GM23248 (cell line): Measurements from ENCODE around the gene DGKB. TPM values are rescaled to one million over a fixed set of nuclear protein-coding genes. Genes with fewer than 3 reads are reported as not detected.

Experiments used
- DNase-seq: peaks from one replicate; pipeline ENCODE4 v3.0.0-alpha.2; 2015
- H2AFZ ChIP-seq: fragments of 200-600 bp; sonication (generic); 2 replicates; pipeline ENCODE4 v1.6.1; 2016; ENCODE audit warnings: antibody characterized with exemption
- H3F3A ChIP-seq: fragments of 200-600 bp; sonication (generic); 2 replicates; pipeline ENCODE4 v1.6.1; 2016; ENCODE audit warnings: mild to moderate bottlenecking, antibody characterized with exemption, mixed run types; ENCODE audit not compliant: insufficient read depth
- H3K27ac ChIP-seq: fragments of 200-600 bp; sonication (generic); 2 replicates; pipeline ENCODE4 v1.5.1; 2016; ENCODE audit warnings: mild to moderate bottlenecking
- H3K27me3 ChIP-seq: fragments of 200-600 bp; sonication (generic); replicated peaks from 2 replicates; pipeline ENCODE4 v1.6.1; 2016; ENCODE audit warnings: mild to moderate bottlenecking; ENCODE audit not compliant: insufficient read depth
- H3K36me3 ChIP-seq: fragments of 200-600 bp; sonication (generic); 2 replicates; pipeline ENCODE4 v1.6.1; 2016; ENCODE audit warnings: low read depth, mild to moderate bottlenecking
- H3K4me1 ChIP-seq: fragments of 200-600 bp; sonication (generic); 2 replicates; pipeline ENCODE4 v1.6.1; 2016; ENCODE audit warnings: mild to moderate bottlenecking; ENCODE audit not compliant: insufficient read depth
- H3K4me2 ChIP-seq: fragments of 200-600 bp; sonication (generic); one replicate; pipeline ENCODE4 v1.6.1; 2016; ENCODE audit warnings: mild to moderate bottlenecking; ENCODE audit not compliant: unreplicated experiment
- H3K4me3 ChIP-seq: fragments of 200-600 bp; sonication (generic); 2 replicates; pipeline ENCODE4 v1.5.1; 2016; ENCODE audit warnings: mild to moderate bottlenecking
- H3K79me2 ChIP-seq: fragments of 200-600 bp; sonication (generic); 2 replicates; pipeline ENCODE4 v1.6.1; 2016; ENCODE audit warnings: mild to moderate bottlenecking; ENCODE audit not compliant: insufficient read depth
- H3K9ac ChIP-seq: fragments of 200-600 bp; sonication (generic); 2 replicates; pipeline ENCODE4 v1.6.1; 2016; ENCODE audit warnings: mild to moderate bottlenecking
- H3K9me2 ChIP-seq: fragments of 200-600 bp; sonication (generic); 2 replicates; pipeline ENCODE4 v1.6.1; 2016; ENCODE audit warnings: mixed run types, mild to moderate bottlenecking, moderate library complexity; ENCODE audit not compliant: insufficient read depth
- H3K9me3 ChIP-seq: fragments of 200-600 bp; sonication (generic); one replicate; pipeline ENCODE4 v1.6.1; 2017; ENCODE audit warnings: low read depth
- H4K20me1 ChIP-seq: fragments of 200-600 bp; sonication (generic); 2 replicates; pipeline ENCODE4 v1.6.0; 2016; ENCODE audit not compliant: insufficient read depth
- EZH2 ChIP-seq: fragments of 200-600 bp; sonication (generic); IDR thresholded peaks from 2 replicates; pipeline ENCODE4 v1.6.1; 2018; ENCODE audit warnings: antibody characterized with exemption, mild to moderate bottlenecking; ENCODE audit not compliant: insufficient read depth, poor library complexity, severe bottlenecking
- EZH2phosphoT487 ChIP-seq: fragments of 200-600 bp; sonication (generic); IDR thresholded peaks from 2 replicates; pipeline ENCODE4 v1.6.1; 2018; ENCODE audit warnings: antibody characterized with exemption, moderate library complexity, mild to moderate bottlenecking, low read depth; ENCODE audit not compliant: insufficient read depth
- WGBS, 2 experiments: methylation state at CpG; one replicate each; pipeline ENCODE4 v1.1.6; 2015 to 2017; ENCODE audit warnings: low lambda C conversion rate in 2 of 2, low coverage in 1 of 2; ENCODE audit errors: missing lambda C conversion rate in 2 of 2; 5-methylcytosine and 5-hydroxymethylcytosine counted together
- in situ Hi-C: fragments of 300-500 bp; cut with MboI; formaldehyde crosslinking; loops from 2 replicates; pipeline ENCODE4 v1.15.0; 2020
- polyA plus RNA-seq: library from polyadenylated mRNA; unstranded; fragments of >200 nt; fragmentation: Nextera tagmentation; extraction: Ambion mirVana; gene quantifications from 2 replicates; pipeline ENCODE4 v1.2.1, GENCODE V29; 2016
- total RNA-seq: library from RNA; depleted of rRNA; stranded (reverse); fragments of >200 nt; shearing (Covaris generic); gene quantifications from 2 replicates; pipeline ENCODE4 v1.2.3, GENCODE V29; 2014

The DGKB gene
- total and polyA plus RNA-seq, 2 experiments from 2014 or later, result 0.65 to 1.7 TPM

DNA sequence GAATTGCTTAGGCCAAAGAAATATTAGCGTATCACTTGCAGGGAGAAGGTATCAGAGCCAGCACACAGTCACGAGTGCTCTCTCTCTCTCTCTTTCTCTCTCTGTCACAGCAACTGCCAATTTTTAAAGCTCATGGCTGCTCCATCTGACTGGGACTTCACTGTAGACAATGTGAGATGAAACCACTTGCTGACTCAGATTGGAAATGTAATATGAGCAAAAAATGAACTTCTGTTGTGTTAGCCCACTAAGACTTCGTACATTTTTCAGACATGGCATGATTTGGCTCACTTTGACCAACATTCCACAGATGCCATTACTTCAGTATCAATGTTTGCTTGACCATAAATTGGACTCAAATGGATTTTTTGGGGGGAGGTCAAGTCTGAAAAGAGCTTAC lies 68.1 kb downstream of the DGKB start:
- Histone ChIP-seq H3K27me3 (no peaks in the 10 kb centered on the region), H3K27ac (peak overlapping the region; percentile 70), H3F3A (peaks cover 50% of the 10 kb centered on the region), H3K4me1 (peaks cover 66% of the 10 kb centered on the region), H3K4me3 (peak overlapping the region; percentile 31), H3K9ac (0 out of 2 replicates have a peak overlapping the region, but pooled peaks have one; percentile 19), H3K79me2 (no peaks in the 10 kb centered on the region), H3K9me3 (no peaks in the 10 kb centered on the region), H3K9me2 (no peaks in the 10 kb centered on the region), H3K36me3 (no peaks in the 10 kb centered on the region), H3K4me2 (peak overlapping the region; percentile 66), H4K20me1 (no peaks in the 10 kb centered on the region), H2AFZ (no peak overlapping the region)
- 1 to 6% methylated on average over 3 of the region's 3 CpGs for WGBS, 2 experiments
- in situ Hi-C loops, result no loop called here
- TF ChIP-seq EZH2, result no peak
- no peak for TF ChIP-seq EZH2phosphoT487
- DNase-seq, result peak; percentile 78

- Histone ChIP-seq H3F3A (peaks cover 52% of the 10 kb centered on the region), H3K9me3 (no peaks in the 10 kb centered on the region), H3K79me2 (no peaks in the 10 kb centered on the region), H2AFZ (no peak overlapping the region), H4K20me1 (no peaks in the 10 kb centered on the region), H3K9me2 (no peaks in the 10 kb centered on the region), H3K4me1 (peaks cover 67% of the 10 kb centered on the region), H3K4me3 (no peak overlapping the region), H3K4me2 (peak overlapping the region; percentile 66), H3K36me3 (no peaks in the 10 kb centered on the region), H3K27me3 (no peaks in the 10 kb centered on the region), H3K9ac (0 out of 2 replicates have a peak overlapping the region, but pooled peaks have one; percentile 19), H3K27ac (peak overlapping the region; percentile 70)
- in situ Hi-C loops, result no loop called here
- 63 to 74% methylated on average over 3 of the region's 3 CpGs for WGBS, 2 experiments
- no peak for TF ChIP-seq EZH2phosphoT487
- peak; percentile 53 for DNase-seq
Measured at GRCh38 chr7:14833707-14834106, 68.8 kb downstream of the DGKB start.

DNA sequence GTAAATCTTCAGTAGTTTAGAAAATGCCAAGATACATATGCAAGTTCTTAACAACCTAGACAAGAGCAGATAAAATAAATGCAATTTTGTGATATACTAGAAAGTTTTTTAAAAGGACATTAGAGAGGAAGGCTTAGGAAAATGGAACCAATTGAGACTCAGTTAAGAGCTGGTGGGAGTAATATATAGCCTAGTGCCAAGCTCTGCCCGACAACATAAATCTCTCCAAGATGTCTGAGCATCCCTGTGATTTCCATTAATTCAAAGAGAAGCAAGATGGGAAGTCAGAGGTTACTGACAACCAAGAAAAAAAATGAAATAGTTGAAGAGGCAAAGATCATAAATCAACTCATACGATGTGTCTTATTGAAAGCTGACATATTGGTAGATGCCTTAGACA lies 74.5 kb downstream of the DGKB start:
- H3K27me3 ChIP-seq, result no peaks in the 10 kb centered on the region
- peaks cover 20% of the 10 kb centered on the region for H3K4me1 ChIP-seq
- no peaks in the 10 kb centered on the region; the same call in 1 of the 2 replicates for H3K9me2 ChIP-seq
- DNase-seq, result no peak
- peaks cover 14% of the 10 kb centered on the region; the same call in 1 of the 2 replicates for H3F3A ChIP-seq
- H3K9ac ChIP-seq, result no peak overlapping the region
- no peak overlapping the region for H3K4me2 ChIP-seq
- no peaks in the 10 kb centered on the region for H3K9me3 ChIP-seq
- H3K4me3 ChIP-seq, result no peak overlapping the region
- H3K79me2 ChIP-seq, result no peaks in the 10 kb centered on the region
- 47 to 58% methylated on average over 2 of the region's 2 CpGs for WGBS, 2 experiments
- H2AFZ ChIP-seq, result no peak overlapping the region
- no peaks in the 10 kb centered on the region for H3K36me3 ChIP-seq
- TF ChIP-seq EZH2 (no peak), EZH2phosphoT487 (no peak)
- in situ Hi-C loops, result no loop called here
- H4K20me1 ChIP-seq, result no peaks in the 10 kb centered on the region
- H3K27ac ChIP-seq, result no peak overlapping the region

- H3K27ac ChIP-seq, result no peak overlapping the region
- WGBS, 2 experiments, result 84 to 93% methylated on average over 1 of the region's 1 CpG
Measured at GRCh38 chr7:14826426-14826825, 76.1 kb downstream of the DGKB start.

DNA sequence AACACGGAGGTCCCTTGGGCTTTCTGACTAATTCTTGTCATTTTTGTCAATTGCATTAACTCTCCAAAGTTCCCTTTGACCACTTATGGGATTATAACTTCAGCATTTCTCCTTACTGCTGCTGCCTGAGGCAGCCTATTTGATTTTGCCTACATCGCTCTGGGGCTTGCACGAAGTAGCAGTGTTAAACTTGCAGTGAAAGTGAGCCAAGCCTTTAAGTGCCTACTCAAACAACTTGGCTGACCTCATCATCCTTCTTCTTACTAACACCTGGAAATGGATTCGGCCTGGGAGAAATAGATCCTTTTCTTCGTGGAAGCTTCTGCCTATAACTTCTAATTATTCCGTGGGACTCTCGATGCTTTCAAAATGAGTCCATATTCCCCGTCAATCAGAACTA lies 76.6 kb downstream of the DGKB start:
- no peak overlapping the region for H3K27ac ChIP-seq

More at GRCh38 chr7:14826426-14826825, 76.1 kb downstream of the DGKB start:
- Histone ChIP-seq H3K79me2 (no peaks in the 10 kb centered on the region), H3K36me3 (no peaks in the 10 kb centered on the region), H4K20me1 (no peaks in the 10 kb centered on the region), H3K9me3 (no peaks in the 10 kb centered on the region), H3K9me2 (no peaks in the 10 kb centered on the region; the same call in 1 of the 2 replicates), H3K4me2 (no peak overlapping the region), H3K9ac (no peak overlapping the region), H3K27me3 (no peaks in the 10 kb centered on the region), H3F3A (peaks cover 25% of the 10 kb centered on the region), H3K4me1 (peaks cover 33% of the 10 kb centered on the region), H3K4me3 (no peak overlapping the region), H2AFZ (no peak overlapping the region)
- in situ Hi-C loops, result no loop called here
- DNase-seq, result no peak
- TF ChIP-seq EZH2phosphoT487 (no peak), EZH2 (no peak)

More for the DNA sequence above, 76.6 kb downstream of the DGKB start:
- no peak for TF ChIP-seq EZH2phosphoT487
- no peak for TF ChIP-seq EZH2
- no peaks in the 10 kb centered on the region for H4K20me1 ChIP-seq
- H2AFZ ChIP-seq, result no peak overlapping the region
- H3K4me1 ChIP-seq, result peaks cover 33% of the 10 kb centered on the region
- H3K36me3 ChIP-seq, result no peaks in the 10 kb centered on the region
- DNase-seq, result no peak
- no peaks in the 10 kb centered on the region for H3K79me2 ChIP-seq
- in situ Hi-C loops, result no loop called here
- peaks cover 30% of the 10 kb centered on the region for H3F3A ChIP-seq
- no peaks in the 10 kb centered on the region for H3K27me3 ChIP-seq
- H3K4me2 ChIP-seq, result no peak overlapping the region
- H3K9ac ChIP-seq, result no peak overlapping the region
- no peaks in the 10 kb centered on the region for H3K9me3 ChIP-seq
- WGBS, 2 experiments, result 74 to 75% methylated on average over 8 of the region's 8 CpGs
- peaks cover 4% of the 10 kb centered on the region; the same call in 1 of the 2 replicates for H3K9me2 ChIP-seq
- H3K4me3 ChIP-seq, result no peak overlapping the region
